Activated T-cell treated with anti-CD3 and anti-CD28 coated beads, Interleukin-2, amount 50 U/mL, for 48 hours (primary cell): ENCODE data around the gene SPATA18.
"Not testable (repeated sequence)": the region's sequence is repeated elsewhere in the genome, so short reads cannot be mapped to it uniquely, and the experiment has no call there.

ENCODE experiments used
- DNase-seq, 2 experiments: peaks; one replicate each; pipeline ENCODE4 v3.0.0-alpha.2; 2020

Gene SPATA18

DNA sequence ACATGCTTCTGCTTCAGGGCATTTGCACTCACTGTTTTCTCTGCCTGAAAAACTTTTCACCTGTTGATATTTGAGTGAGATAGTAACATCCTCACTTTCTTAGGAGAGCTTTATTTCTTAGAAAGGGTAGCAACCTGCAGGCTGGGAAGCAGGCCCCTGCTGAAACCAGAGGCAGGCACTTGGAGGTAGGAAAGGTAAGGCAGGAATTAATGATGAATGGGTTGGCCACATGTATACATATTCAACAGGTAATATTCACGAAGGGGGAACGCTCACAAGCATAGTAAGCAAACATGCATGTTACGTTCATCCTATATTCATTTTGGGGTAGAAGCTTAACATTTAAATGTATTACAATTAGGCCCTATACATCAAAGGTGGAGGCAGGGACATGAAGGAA lies 3.1 kb downstream of the SPATA18 start:
- no peak for DNase-seq

GRCh38 chr4:52057196-52057595 lies 6.1 kb downstream of the SPATA18 start:
- no peak for DNase-seq

DNA sequence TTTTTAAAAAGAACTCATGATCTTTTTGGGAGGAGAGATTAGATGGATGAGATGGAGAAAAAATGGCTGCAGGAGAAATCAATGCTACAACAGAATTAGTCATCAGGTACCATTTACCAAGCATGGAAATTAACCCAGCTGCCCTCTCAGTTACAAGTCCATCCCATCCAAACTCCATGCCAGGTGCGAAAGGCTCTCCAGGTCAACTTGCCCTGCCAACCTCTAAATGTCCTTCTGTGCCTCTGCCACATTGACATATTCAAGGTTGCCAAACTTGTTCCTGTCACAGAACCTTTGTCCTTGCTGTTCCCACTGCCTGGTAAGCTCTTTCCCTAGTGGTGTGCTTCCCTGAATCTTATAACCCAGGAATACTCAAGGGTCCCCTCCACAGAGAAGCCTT lies 7.2 kb downstream of the SPATA18 start:
- no peak for DNase-seq

DNA sequence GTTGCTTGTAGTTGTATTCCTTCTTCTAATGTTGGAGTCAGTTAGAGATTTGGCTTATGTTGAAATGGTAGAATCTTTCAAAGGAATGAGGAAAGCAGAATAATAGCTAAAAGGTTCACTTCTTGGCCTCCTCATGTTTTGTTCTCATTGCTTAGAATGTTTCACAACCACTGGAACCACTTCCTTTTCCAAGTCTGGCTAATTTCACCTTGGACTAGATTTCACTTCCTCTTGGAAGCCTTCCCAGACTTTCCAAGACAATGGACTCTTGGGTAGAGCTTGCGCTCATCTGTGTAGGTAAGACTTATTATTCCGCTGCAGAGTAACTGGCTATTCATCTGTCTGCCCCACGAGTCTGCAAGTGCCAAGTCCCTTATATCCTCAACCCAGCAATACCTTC lies 8.3 kb downstream of the SPATA18 start:
- no peak for DNase-seq

DNA sequence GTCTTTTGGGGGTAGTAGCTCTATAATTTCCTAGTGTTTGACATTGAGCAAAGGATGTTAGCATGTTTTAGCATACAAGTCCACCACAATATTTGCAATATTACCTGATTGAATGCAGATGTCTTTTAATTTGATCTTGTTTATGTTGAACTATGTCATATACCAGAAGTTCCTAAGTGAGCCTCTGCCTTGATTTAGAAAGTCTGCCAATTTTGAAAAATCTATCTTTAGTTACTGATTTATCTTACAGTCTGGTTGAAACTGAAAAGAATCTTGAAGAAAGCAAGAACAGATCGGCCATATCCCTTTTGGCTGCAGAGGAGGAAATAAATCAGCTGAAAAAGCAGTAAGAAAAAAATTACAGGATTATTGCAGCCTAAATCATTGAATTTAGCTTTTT lies 18.5 kb downstream of the SPATA18 start:
- DNase-seq, result no peak

- DNase-seq, result no peak
Measured at GRCh38 chr4:52071791-52072546, 20.9 kb downstream of the SPATA18 start.

GRCh38 chr4:52076731-52077130 lies 25.6 kb downstream of the SPATA18 start:
- no peak for DNase-seq

DNA sequence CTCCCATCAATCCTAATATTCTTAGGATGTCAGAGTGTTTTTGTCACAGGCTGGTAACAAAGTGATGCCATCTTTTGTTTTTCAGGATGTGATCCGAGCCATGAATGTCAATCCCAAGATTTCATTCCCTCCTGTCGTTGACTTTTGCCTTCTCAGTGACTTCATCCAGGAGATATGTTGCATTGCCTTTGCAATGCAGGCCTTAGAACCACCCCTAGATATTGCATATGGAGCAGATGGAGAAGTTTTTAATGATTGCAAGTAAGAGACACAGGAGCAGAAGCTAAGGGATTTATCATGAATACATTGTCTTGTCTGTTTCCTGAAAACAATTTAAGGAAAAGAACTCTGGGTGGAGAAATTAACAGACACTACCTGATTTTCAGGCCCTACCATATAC lies 28.6 kb downstream of the SPATA18 start:
- DNase-seq, result no peak

DNA sequence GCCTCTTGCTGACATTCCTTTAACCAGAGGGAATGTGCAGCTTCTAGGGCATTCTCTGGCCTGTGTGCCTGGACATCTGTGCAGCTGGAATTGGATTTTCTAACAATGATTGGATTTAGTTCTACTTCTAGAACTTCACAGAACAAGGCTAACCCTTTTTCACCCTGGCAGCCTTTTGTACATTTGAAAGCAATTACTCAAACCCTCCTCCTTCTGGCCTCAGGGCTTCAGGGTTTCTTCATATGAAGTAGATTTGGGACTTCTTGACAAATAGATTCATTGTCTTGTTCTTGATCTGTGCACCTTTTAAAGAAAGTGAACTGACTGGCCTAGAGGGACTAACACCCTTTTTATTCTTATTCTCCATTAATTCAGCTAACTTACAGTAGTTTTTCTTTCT lies 30.1 kb downstream of the SPATA18 start:
- no peak for DNase-seq

DNA sequence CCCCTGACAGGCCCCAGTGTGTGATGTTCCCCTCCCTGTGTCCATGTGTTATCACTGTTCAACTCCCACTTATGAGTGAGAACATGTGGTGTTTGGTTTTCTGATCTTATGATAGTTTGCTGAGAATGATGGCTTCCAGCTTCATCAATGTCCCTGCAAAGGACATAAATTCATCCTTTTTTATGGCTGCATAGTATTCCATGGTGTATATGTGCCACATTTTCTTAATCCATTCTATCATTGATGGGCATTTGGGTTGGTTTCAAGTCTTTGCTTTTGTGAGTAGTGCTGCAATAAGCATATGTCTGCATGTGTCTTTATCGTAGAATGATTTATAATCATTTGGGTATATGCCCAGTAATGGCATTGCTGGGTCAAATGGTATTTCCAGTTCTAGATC lies 35.3 kb downstream of the SPATA18 start:
- DNase-seq, result not testable (repeated sequence)

DNA sequence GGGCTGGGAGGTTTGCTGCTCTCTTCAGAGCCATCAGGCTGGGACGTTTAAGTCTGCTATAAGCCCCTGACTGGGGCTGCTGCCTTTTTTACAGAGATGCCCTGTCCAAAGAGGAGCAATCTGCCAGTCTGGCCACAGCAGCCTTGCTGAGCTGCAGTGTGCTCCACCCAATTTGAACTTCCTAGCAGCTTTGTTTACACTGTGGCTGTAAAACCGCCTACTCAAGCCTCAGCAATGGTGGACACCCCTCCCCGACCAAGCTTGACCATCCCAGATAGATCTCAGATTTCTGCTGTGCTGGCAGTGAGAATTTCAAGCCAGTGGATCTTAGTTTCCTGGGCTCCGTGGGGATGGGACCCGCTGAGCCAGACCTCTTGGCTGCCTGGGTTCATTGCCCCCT lies 40.7 kb downstream of the SPATA18 start:
- DNase-seq, result no peak

GRCh38 chr4:52093466-52093865 lies 42.4 kb downstream of the SPATA18 start:
- no peak for DNase-seq

GRCh38 chr4:52094376-52095145 lies 43.5 kb downstream of the SPATA18 start:
- DNase-seq, result no peak

GRCh38 chr4:52095374-52095773 lies 44.3 kb downstream of the SPATA18 start:
- DNase-seq, result no peak

DNA sequence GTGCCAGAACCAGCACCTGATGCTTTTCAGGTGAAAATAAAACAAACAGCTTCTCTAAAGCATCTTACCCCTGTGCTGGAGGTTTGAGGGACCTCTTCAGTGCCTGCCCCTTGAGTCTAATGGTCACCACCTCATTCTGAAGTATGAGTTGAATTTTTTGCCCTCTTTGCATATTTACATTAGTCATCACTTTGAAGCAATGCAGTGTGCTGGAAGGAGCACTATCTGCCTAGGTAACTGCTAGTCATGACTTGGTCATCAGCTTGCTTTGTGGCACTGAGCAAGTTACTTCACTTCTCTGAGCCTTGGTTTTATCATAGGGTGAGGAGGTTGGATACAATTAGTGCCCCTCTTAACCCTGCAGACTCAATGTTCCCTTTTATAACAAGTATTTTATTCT lies 44.9 kb downstream of the SPATA18 start:
- no peak for DNase-seq

DNA sequence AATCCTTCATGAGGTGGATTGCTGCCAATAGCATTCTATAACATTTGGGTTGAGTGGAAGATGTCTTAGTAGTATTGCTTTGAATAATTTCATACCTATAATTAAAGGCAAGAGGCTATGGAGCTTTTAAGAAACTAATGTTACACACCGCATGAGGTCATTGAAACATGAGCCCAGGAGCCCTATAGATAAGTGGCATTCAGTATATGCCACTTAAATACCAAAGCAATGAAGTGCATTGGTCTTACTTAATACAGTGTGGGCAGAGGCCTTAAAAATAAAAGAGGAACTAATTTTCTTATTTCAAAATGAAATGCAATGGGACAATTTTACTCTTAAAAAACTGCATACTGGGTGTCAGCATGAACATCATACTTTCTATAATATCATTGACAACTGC lies 47.5 kb downstream of the SPATA18 start:
- no peak for DNase-seq

- DNase-seq, result no peak
Measured at GRCh38 chr4:52099860-52100461, 48.9 kb downstream of the SPATA18 start.

- no peak for DNase-seq
Measured at GRCh38 chr4:52102587-52102986, 51.5 kb downstream of the SPATA18 start.

DNA sequence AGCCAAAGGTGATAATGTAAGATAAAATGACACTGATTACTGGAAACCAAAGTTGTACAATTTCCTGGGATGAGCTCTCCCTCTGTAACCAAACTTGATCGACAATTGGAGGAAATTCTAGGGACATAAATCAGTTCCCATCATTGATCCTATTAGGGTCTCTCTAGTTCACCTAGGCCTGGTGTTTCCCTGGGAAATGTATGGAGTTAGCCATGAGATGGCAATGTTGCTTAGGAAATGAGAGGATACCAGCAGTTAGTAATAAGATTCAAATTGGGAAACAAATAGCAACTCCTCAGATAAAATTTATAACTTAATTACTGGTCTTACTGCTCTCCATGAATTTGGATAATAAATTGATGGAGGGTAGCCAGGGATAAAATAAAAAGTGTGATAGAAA lies 52.2 kb downstream of the SPATA18 start:
- no peak for DNase-seq

GRCh38 chr4:52105276-52105675 lies 54.2 kb downstream of the SPATA18 start:
- DNase-seq, result no peak

GRCh38 chr4:52106191-52106590 lies 55.1 kb downstream of the SPATA18 start:
- DNase-seq, result no peak

GRCh38 chr4:52106660-52107059 lies 55.6 kb downstream of the SPATA18 start:
- DNase-seq, result no peak

DNA sequence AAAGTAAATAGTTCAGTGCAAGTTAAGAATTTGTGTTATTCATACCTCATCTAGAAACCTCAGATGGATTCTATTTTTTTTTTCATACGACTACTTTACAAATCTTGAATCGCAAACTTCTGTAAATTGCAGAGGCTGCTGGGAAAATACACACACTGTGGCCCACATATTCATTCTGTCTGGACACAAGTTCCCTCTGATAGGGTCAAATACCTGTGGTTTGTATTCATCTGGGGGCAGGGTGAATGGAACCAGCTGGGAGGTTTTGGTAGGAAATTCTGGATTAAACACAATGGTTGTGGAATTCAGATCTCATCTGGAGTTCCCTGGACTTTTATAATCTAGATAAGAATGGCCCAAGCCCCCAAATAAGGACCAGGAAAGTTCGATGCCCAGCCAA lies 56.2 kb downstream of the SPATA18 start:
- no peak for DNase-seq

GRCh38 chr4:52107745-52108144 lies 56.6 kb downstream of the SPATA18 start:
- no peak for DNase-seq
